HTR-8/SVneo (cell line): Measurements from ENCODE around the gene UBXN4.
"Not testable (repeated sequence)": the region's sequence is repeated elsewhere in the genome, so short reads cannot be mapped to it uniquely, and the experiment has no call there.

ENCODE experiments used
- DNase-seq: peaks from one replicate; pipeline ENCODE4 v3.0.0; 2011; ENCODE audit warnings: low spot score, mixed read lengths; ENCODE audit not compliant: insufficient read length
- FAIRE-seq: peaks from 2 replicates; lab custom pipeline; 2011; peaks lifted over from hg19 to GRCh38; lab: Jason Lieb, UNC

Gene UBXN4

GRCh38 chr2:135800513-135801460 is 59.1 kb downstream of the UBXN4 start:
- no peak for FAIRE-seq

GRCh38 chr2:135802350-135802749 is 60.7 kb downstream of the UBXN4 start:
- FAIRE-seq (no peak), DNase-seq (no peak)

More at GRCh38 chr2:135800513-135801460, 59.1 kb downstream of the UBXN4 start:
- no peak for DNase-seq

GRCh38 chr2:135803278-135803677 is 61.6 kb downstream of the UBXN4 start:
- FAIRE-seq (no peak), DNase-seq (no peak)

GRCh38 chr2:135807874-135808273 is 66.2 kb downstream of the UBXN4 start:
- not testable (repeated sequence) for DNase-seq, FAIRE-seq

- FAIRE-seq (peak; percentile 78), DNase-seq (no peak)
Observed at GRCh38 chr2:135812907-135813511, 71.4 kb downstream of the UBXN4 start.

GRCh38 chr2:135815269-135815668 is 73.6 kb downstream of the UBXN4 start:
- DNase-seq (no peak), FAIRE-seq (no peak)

- FAIRE-seq = no peak
- no peak for DNase-seq
Observed at GRCh38 chr2:135817466-135817865, 75.8 kb downstream of the UBXN4 start.

- FAIRE-seq (no peak), DNase-seq (no peak)
Observed at GRCh38 chr2:135817951-135818350, 76.3 kb downstream of the UBXN4 start.

GRCh38 chr2:135818937-135819610 is 77.4 kb downstream of the UBXN4 start:
- FAIRE-seq = no peak

GRCh38 chr2:135820003-135820618 is 78.5 kb downstream of the UBXN4 start:
- no peak for FAIRE-seq
- peak; percentile 40 for DNase-seq

More at GRCh38 chr2:135818937-135819610, 77.4 kb downstream of the UBXN4 start:
- peak; percentile 34 for DNase-seq

- FAIRE-seq = no peak
- no peak for DNase-seq
Observed at GRCh38 chr2:135821190-135821589, 79.5 kb downstream of the UBXN4 start.

- FAIRE-seq (no peak), DNase-seq (no peak)
Observed at GRCh38 chr2:135822855-135823254, 81.2 kb downstream of the UBXN4 start.

- DNase-seq = no peak
- FAIRE-seq = no peak
Observed at GRCh38 chr2:135825131-135825530, 83.5 kb downstream of the UBXN4 start.

- DNase-seq = no peak
- FAIRE-seq = no peak
Observed at GRCh38 chr2:135825550-135826176, 84.0 kb downstream of the UBXN4 start.

- no peak for FAIRE-seq
- DNase-seq = no peak
Observed at GRCh38 chr2:135826544-135826943, 84.9 kb downstream of the UBXN4 start.

GRCh38 chr2:135829378-135830135 is 87.9 kb downstream of the UBXN4 start:
- FAIRE-seq (no peak), DNase-seq (no peak)

- no peak for FAIRE-seq
- no peak for DNase-seq
Observed at GRCh38 chr2:135831180-135831812, 89.6 kb downstream of the UBXN4 start.

- DNase-seq = no peak
- FAIRE-seq = no peak
Observed at GRCh38 chr2:135832891-135833290, 91.2 kb downstream of the UBXN4 start.
